Measurements from ENCODE around the gene KRT83. TPM values are rescaled to one million over a fixed set of nuclear protein-coding genes. Genes with fewer than 3 reads are reported as not detected.
A peak's percentile ranks its signal among the peaks of the same experiment; 100 is the strongest.

The KRT83 gene
- total RNA-seq, 1 donor from 2014 or later: not detected

DNA sequence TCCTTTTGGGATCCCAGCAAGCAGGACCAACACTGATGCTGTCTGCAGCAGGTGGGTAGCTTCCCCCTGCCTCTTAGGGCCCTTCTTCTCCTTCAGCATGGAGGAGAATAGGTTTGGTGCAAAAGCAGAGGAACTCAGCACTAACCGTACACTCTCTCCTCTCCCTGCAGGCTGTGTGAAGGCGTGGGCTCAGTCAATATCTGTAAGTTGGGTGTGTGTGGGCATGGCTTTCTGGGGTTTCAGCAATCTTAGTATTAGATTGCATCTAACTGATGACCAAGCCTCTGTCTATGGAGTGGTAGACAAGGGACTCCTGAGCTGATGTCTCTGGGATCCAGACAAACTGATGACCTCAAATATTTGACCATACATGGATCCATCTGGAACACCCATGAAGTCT lies 31.8 kb upstream of the KRT83 start:
- Histone ChIP-seq H3K9me3 (no peaks in the 10 kb centered on the region), H3K27ac (no peak overlapping the region), H3K4me1 (no peaks in the 10 kb centered on the region), H3K4me3 (no peak overlapping the region), H3K27me3 (peaks cover 6% of the 10 kb centered on the region), H3K36me3 (no peaks in the 10 kb centered on the region)
- DNase-seq (no peak), ATAC-seq (no peak)
- TF ChIP-seq, protein P1, sequence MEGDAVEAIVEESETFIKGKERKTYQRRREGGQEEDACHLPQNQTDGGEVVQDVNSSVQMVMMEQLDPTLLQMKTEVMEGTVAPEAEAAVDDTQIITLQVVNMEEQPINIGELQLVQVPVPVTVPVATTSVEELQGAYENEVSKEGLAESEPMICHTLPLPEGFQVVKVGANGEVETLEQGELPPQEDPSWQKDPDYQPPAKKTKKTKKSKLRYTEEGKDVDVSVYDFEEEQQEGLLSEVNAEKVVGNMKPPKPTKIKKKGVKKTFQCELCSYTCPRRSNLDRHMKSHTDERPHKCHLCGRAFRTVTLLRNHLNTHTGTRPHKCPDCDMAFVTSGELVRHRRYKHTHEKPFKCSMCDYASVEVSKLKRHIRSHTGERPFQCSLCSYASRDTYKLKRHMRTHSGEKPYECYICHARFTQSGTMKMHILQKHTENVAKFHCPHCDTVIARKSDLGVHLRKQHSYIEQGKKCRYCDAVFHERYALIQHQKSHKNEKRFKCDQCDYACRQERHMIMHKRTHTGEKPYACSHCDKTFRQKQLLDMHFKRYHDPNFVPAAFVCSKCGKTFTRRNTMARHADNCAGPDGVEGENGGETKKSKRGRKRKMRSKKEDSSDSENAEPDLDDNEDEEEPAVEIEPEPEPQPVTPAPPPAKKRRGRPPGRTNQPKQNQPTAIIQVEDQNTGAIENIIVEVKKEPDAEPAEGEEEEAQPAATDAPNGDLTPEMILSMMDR (IDR thresholded peaks at IDR 0.05): no peak
- intact Hi-C loops (cut with DNase I): no loop called here

DNA sequence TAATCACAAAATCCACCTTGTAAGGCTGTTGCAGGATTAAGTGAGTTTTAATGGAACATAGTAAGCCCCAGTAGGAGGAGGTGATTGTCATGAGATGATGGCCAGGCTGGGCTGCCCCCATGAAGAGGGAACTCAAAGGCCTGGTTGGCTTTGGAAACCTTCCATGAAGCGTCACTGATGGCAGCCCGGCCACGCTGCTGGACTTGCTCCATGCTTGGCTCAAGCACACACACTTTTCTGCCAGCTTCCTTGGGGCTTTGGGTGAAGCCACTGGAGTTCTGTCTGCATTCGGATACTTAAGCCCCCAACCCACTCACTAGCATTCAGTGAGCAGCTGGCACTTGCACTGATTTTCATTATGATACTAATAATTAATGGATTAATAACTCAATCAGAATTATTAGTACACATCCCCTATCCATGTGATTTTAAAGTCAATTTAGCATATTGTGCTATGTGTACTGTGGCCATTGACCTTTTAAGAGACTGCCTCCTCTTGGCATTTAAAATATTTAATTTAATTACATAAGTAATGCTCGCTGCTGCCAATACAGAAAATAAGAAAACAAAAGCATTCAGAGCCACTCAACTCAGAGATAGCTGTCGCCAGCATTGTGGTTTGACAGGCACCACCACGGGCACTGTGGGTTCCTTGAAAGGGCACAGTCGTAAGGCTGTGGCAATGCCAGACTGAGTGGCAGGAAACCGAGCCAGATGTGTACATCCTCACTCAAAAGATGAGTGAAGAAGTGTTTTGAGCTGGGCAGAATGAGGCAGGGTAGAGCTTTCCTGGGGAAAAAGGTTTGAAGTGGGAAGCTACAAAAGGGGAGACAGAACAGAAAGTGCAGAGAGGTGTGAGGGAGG lies 30.2 kb upstream of the KRT83 start:
- H3K36me3 ChIP-seq: no peaks in the 10 kb centered on the region

DNA sequence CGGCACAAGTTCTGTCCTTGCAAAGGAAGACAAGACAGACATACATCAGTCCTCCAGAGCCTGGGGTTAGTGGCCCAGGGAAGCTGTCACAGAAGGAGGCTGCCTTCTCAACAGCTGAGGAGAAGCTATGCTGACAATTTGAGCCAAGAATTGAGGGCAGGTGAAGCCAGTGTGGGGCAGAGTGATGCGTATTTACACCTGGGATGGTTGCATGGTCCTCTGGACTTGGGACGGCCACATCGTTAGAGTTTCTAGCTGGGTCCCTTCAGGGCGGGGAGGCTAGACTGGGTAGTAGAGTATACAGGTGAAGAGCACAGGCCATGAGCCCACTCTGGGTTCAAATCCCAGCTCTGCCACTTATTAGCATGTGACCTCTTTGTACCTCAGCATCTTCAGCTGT lies 29.6 kb upstream of the KRT83 start:
- ATAC-seq (no peak), DNase-seq (no peak)
- H3K27ac ChIP-seq: no peak overlapping the region
- intact Hi-C loops (cut with DNase I): no loop called here
- H3K4me3 ChIP-seq: no peak overlapping the region
- TF ChIP-seq, protein P1 (IDR thresholded peaks at IDR 0.05): no peak
- H3K36me3 ChIP-seq: no peaks in the 10 kb centered on the region
- peaks cover 5% of the 10 kb centered on the region for H3K4me1 ChIP-seq
- no peaks in the 10 kb centered on the region for H3K9me3 ChIP-seq
- peaks cover 6% of the 10 kb centered on the region for H3K27me3 ChIP-seq

More for the DNA sequence above, 30.2 kb upstream of the KRT83 start:
- ATAC-seq (peak; percentile 39), DNase-seq (no peak)
- Histone ChIP-seq H3K27me3 (peaks cover 6% of the 10 kb centered on the region), H3K4me3 (no peak overlapping the region), H3K27ac (no peak overlapping the region), H3K4me1 (no peaks in the 10 kb centered on the region), H3K9me3 (no peaks in the 10 kb centered on the region)
- TF ChIP-seq, protein P1 (IDR thresholded peaks at IDR 0.05): no peak
- intact Hi-C loops (cut with DNase I): no loop called here

DNA sequence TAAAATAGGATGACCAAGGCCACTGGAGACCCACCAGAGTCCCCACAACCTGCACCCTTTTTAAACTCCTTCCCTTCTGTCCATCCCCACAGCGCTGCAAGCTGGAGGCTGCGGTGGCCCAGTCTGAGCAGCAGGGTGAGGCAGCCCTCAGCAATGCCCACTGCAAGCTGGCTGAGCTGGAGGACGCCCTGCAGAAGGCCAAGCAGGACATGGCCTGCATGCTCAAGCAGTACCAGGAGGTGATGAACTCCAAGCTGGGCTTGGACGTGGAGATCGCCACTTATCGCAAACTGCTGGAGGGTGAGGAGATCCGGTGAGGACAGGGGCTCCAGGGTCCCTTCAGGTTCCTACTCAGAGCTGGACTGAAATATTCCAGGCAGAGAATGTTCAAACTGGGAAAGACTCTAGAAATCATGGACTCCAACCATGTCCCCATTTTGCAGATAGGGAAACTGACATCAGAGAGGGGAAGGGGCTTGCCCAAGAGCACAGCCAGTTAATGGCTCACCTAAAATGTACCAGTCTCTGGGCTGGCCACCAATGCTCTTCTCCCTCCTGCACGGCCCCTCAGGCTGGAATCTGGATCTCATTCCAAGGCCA lies 28.9 kb upstream of the KRT83 start:
- Histone ChIP-seq H3K4me3 (no peak overlapping the region), H3K9me3 (no peaks in the 10 kb centered on the region), H3K36me3 (no peaks in the 10 kb centered on the region), H3K27ac (no peak overlapping the region), H3K4me1 (peaks cover 6% of the 10 kb centered on the region), H3K27me3 (peaks cover 6% of the 10 kb centered on the region)
- no peak for ATAC-seq
- TF ChIP-seq, protein P1 (IDR thresholded peaks at IDR 0.05): no peak
- no peak for DNase-seq
- intact Hi-C loops (cut with DNase I): no loop called here

DNA sequence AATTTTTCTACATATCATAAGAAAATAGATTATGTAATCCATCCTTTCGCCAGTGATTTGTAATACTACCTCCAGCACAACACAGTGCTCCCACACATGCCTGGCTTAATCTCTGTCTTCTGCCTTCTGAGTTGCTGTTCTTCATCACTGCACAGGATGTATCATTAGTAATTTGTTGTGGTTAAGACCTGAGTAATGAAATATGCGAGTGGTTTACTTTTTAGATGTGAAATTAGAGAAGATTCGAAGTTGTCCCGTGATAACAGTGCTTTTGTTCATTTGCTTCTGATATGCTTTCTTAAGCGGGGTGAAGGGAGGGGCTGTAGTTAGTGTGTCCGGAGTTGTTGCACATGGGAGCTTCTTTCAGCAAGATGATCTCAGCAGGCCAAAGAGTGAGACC lies 28.0 kb upstream of the KRT83 start:
- no peaks in the 10 kb centered on the region for H3K36me3 ChIP-seq
- ATAC-seq: no peak
- H3K27ac ChIP-seq: no peak overlapping the region
- intact Hi-C loops (cut with DNase I): no loop called here
- no peak overlapping the region for H3K4me3 ChIP-seq
- H3K4me1 ChIP-seq: peaks cover 6% of the 10 kb centered on the region
- peaks cover 5% of the 10 kb centered on the region for H3K27me3 ChIP-seq
- TF ChIP-seq, protein P1 (IDR thresholded peaks at IDR 0.05): no peak
- DNase-seq: no peak
- no peaks in the 10 kb centered on the region for H3K9me3 ChIP-seq

Measured in upper lobe of right lung (tissue), 1 donor.